Measurements from ENCODE around the gene EIF5B.
"Not testable (repeated sequence)": the region's sequence is repeated elsewhere in the genome, so short reads cannot be mapped to it uniquely, and the experiment has no call there.

The EIF5B gene, protein sequence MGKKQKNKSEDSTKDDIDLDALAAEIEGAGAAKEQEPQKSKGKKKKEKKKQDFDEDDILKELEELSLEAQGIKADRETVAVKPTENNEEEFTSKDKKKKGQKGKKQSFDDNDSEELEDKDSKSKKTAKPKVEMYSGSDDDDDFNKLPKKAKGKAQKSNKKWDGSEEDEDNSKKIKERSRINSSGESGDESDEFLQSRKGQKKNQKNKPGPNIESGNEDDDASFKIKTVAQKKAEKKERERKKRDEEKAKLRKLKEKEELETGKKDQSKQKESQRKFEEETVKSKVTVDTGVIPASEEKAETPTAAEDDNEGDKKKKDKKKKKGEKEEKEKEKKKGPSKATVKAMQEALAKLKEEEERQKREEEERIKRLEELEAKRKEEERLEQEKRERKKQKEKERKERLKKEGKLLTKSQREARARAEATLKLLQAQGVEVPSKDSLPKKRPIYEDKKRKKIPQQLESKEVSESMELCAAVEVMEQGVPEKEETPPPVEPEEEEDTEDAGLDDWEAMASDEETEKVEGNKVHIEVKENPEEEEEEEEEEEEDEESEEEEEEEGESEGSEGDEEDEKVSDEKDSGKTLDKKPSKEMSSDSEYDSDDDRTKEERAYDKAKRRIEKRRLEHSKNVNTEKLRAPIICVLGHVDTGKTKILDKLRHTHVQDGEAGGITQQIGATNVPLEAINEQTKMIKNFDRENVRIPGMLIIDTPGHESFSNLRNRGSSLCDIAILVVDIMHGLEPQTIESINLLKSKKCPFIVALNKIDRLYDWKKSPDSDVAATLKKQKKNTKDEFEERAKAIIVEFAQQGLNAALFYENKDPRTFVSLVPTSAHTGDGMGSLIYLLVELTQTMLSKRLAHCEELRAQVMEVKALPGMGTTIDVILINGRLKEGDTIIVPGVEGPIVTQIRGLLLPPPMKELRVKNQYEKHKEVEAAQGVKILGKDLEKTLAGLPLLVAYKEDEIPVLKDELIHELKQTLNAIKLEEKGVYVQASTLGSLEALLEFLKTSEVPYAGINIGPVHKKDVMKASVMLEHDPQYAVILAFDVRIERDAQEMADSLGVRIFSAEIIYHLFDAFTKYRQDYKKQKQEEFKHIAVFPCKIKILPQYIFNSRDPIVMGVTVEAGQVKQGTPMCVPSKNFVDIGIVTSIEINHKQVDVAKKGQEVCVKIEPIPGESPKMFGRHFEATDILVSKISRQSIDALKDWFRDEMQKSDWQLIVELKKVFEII

GRCh38 chr2:99337113-99338028, at the start of gene EIF5B:
Gene EIF5B (plus strand): TSS chr2:99337389. CDS start chr2:99337555, 166 bp downstream.
- DNase-seq (ENCODE audit: low spot score) = peak; percentile 95

DNA sequence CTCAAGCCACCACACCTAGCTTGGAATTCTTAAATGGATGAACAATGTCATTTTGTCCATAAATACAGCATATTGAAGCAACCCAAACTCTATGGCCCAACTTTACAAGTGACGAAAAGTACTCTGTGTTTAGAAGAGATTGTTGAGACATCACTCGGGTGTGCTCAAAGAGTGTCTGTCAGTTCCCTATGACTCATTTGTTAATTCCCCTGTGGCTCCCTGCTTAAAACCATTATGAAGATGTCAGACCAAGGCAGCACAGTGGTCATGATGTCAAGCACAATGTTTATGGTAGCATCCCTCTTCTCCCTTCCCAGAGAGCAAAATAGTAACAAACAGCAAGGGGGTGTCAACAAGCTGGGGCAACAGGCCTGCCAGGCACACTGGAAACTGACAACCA, 39.2 kb upstream of the EIF5B start:
- DNase-seq (ENCODE audit: low spot score) = no peak

DNA sequence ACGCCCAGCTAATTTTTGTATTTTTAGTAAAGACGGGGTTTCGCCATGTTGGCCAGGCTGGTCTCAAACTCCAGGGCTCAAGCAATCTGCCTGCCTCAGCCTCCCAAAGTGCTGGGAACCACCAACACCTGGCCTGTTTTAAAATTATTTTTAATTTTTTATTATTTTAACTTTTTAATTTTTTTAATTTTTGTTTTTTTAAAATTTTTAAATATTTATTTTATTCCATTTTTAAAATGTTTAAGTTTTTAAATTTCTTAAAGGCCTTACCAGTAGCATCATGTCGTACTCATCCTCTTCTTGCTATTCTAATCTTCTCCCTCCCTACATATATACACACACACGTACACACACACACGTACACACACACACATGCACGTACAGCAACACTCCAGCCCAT, 37.6 kb upstream of the EIF5B start:
- DNase-seq (ENCODE audit: low spot score) = no peak

DNA sequence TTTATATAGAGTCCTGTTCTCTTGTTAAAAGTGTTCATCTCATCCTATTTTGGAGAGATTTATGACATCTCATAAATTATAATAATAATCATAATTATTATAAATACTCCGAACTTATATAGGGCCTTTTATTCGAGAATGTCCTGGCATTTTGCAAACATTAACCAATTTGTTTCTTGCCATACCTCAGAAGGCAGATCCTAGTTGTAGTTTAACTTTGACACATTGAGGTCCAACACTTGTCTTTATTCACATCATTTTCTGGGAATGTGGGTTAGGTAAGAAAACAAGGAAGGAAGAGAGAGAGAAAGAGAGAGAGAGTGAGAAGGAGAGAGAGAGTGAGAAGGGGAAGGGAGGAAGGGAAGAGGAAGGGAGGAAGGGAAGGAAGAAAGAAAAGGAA, 36.1 kb upstream of the EIF5B start, which contains the start of gene LYG1:
LYG1 (minus strand) TSS at position 101 of the 400 bp plus-strand sequence. CDS start 5,527 bp downstream, outside the sequence.
- not testable (repeated sequence) for DNase-seq (ENCODE audit: low spot score)

DNA sequence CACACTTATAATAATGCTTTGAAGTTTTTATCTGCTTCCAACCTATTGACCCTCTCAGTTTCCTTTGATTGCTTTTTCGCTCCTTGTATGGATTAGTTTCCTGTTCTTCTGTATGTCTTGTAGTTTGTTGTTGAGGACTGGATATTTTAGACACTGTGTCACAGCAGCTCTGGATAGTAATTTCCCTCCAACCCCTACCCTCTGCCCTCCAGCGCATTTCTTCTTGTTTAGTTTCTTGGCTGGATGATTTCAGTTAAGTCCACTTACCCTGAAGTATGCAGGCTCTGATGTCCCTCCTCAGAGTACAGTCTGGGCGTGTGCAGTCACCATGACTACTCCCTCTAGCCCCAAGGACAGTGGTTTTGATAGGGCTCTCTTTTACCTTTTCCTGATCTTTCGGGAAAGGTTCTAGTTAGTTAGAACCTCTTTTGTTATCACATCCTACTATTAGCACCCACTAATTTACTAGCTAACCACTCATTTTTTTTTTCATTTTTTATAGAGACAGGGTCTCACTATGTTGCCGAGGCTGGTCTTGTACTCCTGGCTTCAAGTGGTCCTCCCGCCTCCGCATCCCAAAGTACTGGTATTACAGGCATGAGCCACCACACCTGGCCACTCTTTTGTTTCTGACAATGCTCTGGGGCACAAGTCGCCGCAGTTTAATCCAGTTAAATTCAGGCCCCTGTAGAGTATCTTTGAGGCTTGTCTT, 19.9 kb upstream of the EIF5B start:
- DNase-seq (ENCODE audit: low spot score) = no peak

DNA sequence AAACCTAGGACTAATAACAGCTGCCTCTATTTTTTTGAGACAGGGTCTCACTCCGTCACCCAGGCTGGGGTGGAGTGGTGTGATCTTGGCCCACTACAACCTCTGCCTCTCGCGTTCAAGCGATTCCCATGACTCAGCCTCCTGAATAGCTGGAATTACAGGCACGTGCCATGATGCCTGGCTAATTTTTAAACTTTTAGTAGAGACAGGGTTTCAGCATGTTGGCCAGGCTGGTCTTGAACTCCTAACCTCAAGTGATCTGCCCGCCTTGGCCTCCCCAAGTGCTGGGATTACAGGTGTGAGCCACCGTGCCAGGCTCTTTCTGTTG, 19.4 kb upstream of the EIF5B start:
- not testable (repeated sequence) for DNase-seq (ENCODE audit: low spot score)

GRCh38 chr2:99325384-99325783, 11.8 kb upstream of the EIF5B start:
- DNase-seq (ENCODE audit: low spot score) = no peak

- DNase-seq (ENCODE audit: low spot score) = peak; percentile 99
Measured at GRCh38 chr2:99335911-99336803, 1.0 kb upstream of the EIF5B start, which contains the start of gene TXNDC9. Gene TXNDC9 (minus strand): TSS chr2:99336333. CDS start chr2:99333210, 3,123 bp downstream.

DNA sequence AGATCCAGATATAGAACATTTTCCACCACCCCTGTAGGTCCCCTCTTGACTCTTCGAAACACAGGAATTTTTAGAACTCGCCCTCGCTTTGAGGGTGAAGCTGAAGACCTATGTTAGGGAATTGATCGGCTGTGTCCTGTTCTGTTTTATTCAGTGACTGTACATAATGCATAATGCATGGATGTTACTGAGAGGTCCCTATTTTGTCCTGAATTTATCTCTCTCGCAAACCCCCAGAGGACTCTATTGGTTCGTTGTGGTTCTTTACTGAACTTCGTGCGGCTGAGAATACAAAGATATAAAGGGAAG, 431 bp upstream of the EIF5B start:
- peak; percentile 28 for DNase-seq (ENCODE audit: low spot score)

DNA sequence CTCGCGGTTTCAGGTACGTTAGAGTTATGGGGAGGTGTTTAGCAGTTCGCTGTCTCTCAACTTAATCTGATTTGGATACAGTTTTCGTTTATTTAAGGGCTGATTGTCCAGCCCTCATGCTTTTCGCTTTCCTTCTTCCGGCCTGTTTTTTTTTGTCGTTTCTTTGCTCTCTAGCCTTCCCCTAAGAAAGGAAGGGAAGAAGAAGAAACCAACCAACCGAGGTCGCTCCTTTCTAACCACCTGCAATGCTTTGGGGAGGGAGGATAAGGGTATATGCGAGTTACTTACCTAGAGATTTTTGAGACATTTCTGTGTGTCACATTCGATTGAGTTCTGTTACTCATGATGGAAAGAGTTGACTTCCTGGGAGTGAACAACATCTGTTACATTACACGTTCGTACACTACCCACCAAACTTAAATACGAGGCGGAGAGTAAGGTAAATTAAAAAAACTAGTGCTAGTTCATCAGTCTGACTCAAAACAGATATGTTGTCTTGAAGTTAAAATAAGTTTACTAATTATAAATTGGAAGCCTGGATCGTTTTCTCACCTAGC, 918 bp downstream of the EIF5B start:
- DNase-seq (ENCODE audit: low spot score) = no peak

GRCh38 chr2:99340669-99341236, 3.6 kb downstream of the EIF5B start:
- no peak for DNase-seq (ENCODE audit: low spot score)

DNA sequence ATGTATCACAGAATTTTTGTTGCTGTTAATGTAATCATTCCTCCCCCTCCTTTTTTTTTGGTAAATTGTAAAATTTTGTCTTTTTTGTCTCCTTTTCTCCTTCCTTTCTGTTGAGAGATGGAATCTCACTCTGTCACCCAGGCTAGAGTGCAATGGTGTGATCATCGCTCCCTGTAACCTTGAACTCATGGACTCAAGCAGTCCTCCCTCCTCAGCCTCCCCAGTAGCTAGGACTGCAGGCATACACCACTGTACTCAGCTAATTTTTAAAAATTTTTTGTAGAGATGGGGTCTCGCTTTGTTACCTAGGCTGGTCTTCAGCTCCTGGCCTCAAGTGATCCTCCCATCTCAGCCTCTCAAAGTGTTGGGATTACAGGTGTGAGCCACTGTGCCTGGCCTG, 5.3 kb downstream of the EIF5B start:
- DNase-seq (ENCODE audit: low spot score) = no peak

- DNase-seq (ENCODE audit: low spot score) = not testable (repeated sequence)
Measured at GRCh38 chr2:99345446-99345845, 8.3 kb downstream of the EIF5B start.

GRCh38 chr2:99346218-99346617, 9.0 kb downstream of the EIF5B start:
- no peak for DNase-seq (ENCODE audit: low spot score)

- DNase-seq (ENCODE audit: low spot score) = no peak
Measured at GRCh38 chr2:99348173-99348572, 11.0 kb downstream of the EIF5B start.

DNA sequence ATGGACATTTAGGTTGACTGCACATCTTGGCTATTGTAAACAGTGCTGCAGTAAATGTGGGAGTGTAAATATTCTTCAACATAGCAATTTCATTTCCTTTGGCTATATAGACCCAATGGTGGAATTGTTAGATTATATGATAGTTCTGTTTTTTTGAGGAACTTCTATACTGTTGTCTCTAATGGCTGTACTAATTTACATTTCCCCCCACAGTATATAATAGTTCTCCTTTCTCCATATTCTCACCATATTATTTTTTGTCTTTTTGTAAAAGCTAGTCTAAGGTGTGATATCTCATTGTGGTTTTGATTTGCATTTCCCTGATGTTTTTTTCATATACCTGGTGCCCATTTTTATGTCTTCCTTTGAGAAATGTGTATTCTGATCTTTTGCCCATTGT, 13.0 kb downstream of the EIF5B start:
- no peak for DNase-seq (ENCODE audit: low spot score)

DNA sequence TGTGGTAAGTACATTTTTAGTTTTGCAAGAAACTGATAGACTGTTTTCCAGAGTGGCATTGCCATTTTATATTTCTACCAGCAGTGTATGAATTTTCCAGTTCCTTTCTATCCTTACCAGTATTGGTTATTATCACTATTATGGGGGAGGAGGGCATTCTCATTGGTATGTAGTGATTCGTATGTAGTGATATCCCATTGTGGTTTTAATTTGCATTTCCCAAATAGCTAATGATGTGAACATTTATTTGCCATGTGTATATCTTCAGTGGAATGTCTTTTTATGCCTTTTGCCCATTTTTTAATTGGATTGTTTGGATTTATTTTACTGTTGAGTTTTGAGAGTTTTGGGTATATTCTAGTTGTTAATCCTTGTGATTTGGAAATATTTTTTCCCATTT, 16.9 kb downstream of the EIF5B start:
- DNase-seq (ENCODE audit: low spot score) = no peak

- DNase-seq (ENCODE audit: low spot score) = not testable (repeated sequence)
Measured at GRCh38 chr2:99354825-99355224, 17.6 kb downstream of the EIF5B start.

DNA sequence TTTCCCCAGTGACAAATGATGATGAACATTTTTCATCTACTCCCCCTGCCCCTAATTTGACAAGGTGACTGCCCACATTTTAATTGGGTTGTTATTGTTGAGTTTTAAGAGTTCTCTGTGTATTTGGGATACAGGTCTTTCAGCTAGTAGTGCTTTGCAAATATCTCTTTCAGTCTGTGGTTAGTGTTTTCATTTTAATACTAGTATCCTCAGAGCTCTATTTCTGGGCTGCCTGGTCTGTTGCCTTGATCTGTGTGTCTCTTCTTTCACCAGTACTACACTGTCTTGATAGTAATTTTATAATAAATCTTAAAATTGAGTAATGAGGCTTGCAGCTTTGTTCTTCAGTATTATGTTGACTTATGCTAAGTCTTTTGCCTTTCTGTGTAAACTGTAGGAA, 19.7 kb downstream of the EIF5B start:
- DNase-seq (ENCODE audit: low spot score) = no peak

Measured in COLO829 (cell line).